SJCRH30 (cell line): ENCODE measurements around the gene CXCL10. TPM values are rescaled to one million over a fixed set of nuclear protein-coding genes. Genes with fewer than 3 reads are reported as not detected.
"Not testable (repeated sequence)": the region's sequence is repeated elsewhere in the genome, so short reads cannot be mapped to it uniquely, and the experiment has no call there.

Experiments
- DNase-seq, 2 experiments: peaks; one replicate each; pipeline ENCODE4 v3.0.0-alpha.2; 2015 to 2020
- H3K27ac ChIP-seq: fragments of 250-450 bp; sonication (Bioruptor Pico); 2 replicates; pipeline ENCODE4 v1.5.1; 2020; ENCODE audit warnings: mild to moderate bottlenecking, moderate library complexity
- H3K27me3 ChIP-seq: fragments of 250-450 bp; sonication (Bioruptor Pico); 2 replicates; pipeline ENCODE4 v1.5.1; 2020; ENCODE audit warnings: mild to moderate bottlenecking, moderate library complexity
- H3K36me3 ChIP-seq: fragments of 250-450 bp; sonication (Bioruptor Pico); 2 replicates; pipeline ENCODE4 v1.5.1; 2020; ENCODE audit warnings: mild to moderate bottlenecking, moderate library complexity
- H3K4me1 ChIP-seq: fragments of 250-450 bp; sonication (Bioruptor Pico); 2 replicates; pipeline ENCODE4 v1.5.1; 2020; ENCODE audit warnings: mild to moderate bottlenecking, moderate library complexity
- H3K4me3 ChIP-seq: fragments of 250-450 bp; sonication (Bioruptor Pico); 2 replicates; pipeline ENCODE4 v1.5.1; 2020; ENCODE audit warnings: mild to moderate bottlenecking, moderate library complexity
- H3K9me3 ChIP-seq: fragments of 250-450 bp; sonication (Bioruptor Pico); replicated peaks from 2 replicates; pipeline ENCODE4 v1.5.1; 2020; ENCODE audit warnings: mild to moderate bottlenecking, moderate library complexity
- total RNA-seq: library from RNA; depleted of rRNA; stranded (reverse); fragments of >200 nt; shearing (Covaris generic); gene quantifications from 2 replicates; pipeline ENCODE4 v1.2.3, GENCODE V29; 2014; rRNA removed

Gene CXCL10
- total RNA-seq, result not detected in 2 replicates

DNA sequence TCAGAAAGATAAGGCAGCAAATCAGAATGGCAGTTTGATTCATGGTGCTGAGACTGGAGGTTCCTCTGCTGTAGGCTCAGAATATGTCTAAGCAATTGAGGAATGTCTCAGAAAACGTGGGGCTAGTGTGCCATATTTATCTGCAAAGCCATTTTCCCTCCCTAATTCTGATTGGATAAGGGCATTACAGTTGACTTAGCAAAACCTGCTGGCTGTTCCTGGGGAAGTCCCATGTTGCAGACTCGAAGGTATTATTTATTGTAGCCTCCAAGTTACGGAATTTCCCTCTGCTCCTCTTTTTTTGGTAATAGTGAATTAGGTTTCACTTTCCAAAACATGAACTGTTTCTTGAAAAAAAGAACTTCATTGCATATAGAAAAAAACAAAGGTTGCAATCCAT lies at the start of gene CXCL10:
TSS of gene CXCL10 (minus strand) at position 109 of the 400 bp plus-strand sequence. CDS start at position 43, 66 bp downstream.
- Histone ChIP-seq H3K27ac (no peak within 1 kb of the TSS), H3K27me3 (no peaks in the 10 kb centered on the region), H3K4me1 (no peaks in the 10 kb centered on the region), H3K9me3 (no peaks in the 10 kb centered on the region), H3K36me3 (no peaks in the 10 kb centered on the region), H3K4me3 (no peak within 1 kb of the TSS)
- DNase-seq, result no peak

DNA sequence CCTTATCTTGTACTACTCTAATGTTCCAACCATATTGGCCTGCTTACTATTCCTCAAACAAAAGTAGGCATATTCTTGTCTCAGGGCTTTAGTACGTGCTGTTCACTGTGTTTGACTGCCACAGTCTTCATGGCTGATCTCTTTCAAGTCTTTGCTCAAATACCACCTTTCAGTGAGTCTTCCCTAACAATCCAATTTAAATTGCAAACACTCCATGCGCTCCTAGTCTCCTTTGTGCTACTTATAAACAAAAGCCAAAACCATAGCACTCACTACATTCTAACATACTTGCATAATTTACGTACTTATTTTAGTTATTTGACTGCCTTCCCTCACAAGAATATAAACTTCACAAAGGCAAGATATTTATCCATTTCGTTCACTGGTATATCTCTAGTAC lies 49.5 kb upstream of the CXCL10 start:
- no peaks in the 10 kb centered on the region; the same call in 1 of the 2 replicates for H3K36me3 ChIP-seq
- DNase-seq, result no peak
- no peak overlapping the region for H3K4me3 ChIP-seq
- no peaks in the 10 kb centered on the region for H3K4me1 ChIP-seq
- H3K9me3 ChIP-seq, result no peaks in the 10 kb centered on the region
- no peak overlapping the region for H3K27ac ChIP-seq
- H3K27me3 ChIP-seq, result no peaks in the 10 kb centered on the region

DNA sequence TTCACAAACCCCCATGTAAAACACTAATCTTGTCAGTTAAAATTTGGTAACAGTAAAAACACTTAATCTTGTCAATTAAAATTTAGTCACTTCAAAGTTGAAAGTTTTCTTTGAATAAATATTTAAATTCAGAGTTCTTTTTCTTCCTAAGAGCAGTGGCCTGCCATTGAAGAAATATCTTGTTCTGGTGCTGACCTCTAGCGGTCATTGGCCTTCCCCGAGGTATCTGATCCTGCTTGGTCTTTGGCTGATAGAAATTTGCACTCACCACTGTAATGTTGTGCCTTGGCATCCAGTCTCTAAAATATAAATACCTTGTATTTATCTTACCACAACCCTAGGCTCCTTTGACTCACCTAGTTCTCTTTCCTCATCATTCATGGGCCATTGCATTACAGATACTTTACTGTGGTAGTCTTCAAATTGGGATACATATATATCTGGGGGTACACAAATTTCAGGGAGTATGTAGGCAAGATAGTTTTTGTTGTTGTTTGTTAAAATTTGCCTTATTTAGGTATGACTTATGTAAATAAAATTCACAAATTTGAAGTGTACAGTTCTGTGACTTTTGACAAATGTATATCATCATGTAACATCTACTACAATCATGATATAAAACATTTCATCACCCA lies 44.5 kb upstream of the CXCL10 start:
- peak; percentile 66 to 87 for DNase-seq
- H3K36me3 ChIP-seq, result no peaks in the 10 kb centered on the region
- H3K27me3 ChIP-seq, result no peaks in the 10 kb centered on the region
- no peaks in the 10 kb centered on the region for H3K9me3 ChIP-seq
- no peak overlapping the region for H3K4me3 ChIP-seq
- H3K4me1 ChIP-seq, result no peaks in the 10 kb centered on the region
- no peak overlapping the region for H3K27ac ChIP-seq

DNA sequence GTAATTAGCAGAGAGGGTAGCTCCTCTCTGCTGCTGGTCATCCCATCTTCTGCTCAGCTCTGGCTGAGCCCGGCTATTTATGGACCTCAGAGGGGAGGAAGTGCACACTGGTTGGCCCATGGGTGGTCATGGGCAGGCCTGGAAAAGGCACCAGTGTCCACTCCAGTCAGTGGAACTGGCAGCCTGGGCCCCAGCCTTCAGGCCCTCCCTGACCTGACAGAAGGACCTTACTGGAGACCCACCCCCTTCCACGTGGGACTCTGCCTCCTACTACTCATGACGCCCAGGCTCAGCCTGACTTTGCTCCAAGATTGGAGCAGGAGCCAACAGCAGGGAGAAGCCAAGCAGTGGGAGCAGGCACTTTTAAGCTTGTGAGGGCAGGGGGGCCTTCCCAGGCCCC lies 43.2 kb upstream of the CXCL10 start:
- DNase-seq, result no peak
- H3K36me3 ChIP-seq, result no peaks in the 10 kb centered on the region
- no peaks in the 10 kb centered on the region for H3K9me3 ChIP-seq

DNA sequence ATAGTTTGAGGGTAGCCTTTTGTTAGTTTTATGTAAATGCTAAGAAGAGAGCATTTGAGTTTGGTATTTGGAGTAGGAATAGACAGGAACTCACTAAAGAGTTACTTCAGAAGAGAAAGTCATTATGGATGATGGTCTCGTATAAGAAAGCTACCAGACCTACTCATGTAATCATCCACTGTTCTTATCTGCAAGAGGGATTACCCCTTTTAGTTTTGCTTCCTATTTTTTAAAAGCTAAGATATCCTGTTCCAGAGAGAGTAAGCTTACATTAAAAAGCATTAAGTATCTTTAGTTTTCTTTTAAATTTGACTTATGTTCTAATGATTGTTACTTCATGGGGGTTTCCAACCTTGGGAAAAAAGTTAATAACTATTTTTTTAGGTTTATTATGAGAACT lies 38.7 kb upstream of the CXCL10 start:
- H3K9me3 ChIP-seq, result 0 out of 2 replicates have a peak, but pooled peaks cover 5% of the 10 kb centered on the region

More for the DNA sequence above, 43.2 kb upstream of the CXCL10 start:
- no peaks in the 10 kb centered on the region for H3K4me1 ChIP-seq
- H3K27me3 ChIP-seq, result no peaks in the 10 kb centered on the region
- no peak overlapping the region for H3K27ac ChIP-seq
- H3K4me3 ChIP-seq, result no peak overlapping the region

DNA sequence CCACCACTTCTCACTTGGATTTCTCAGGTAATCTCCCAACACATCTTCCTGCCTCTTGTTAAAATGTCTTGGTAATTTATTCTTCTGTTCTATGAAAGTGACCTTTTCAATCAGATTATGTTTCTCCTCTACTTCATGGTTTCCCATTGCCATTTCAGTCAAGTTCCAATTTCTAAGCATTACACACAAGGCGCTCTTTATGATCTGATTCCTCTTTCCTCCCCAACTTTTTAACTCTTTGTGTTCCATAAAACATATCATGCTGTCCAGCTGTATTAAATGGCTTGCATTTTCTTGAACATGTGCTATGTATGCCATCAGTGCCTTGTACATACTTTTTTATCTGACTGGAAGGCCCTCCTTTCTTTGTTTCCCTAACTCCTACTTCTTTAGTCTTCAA lies 38.1 kb upstream of the CXCL10 start:
- Histone ChIP-seq H3K27ac (no peak overlapping the region), H3K4me1 (peaks cover 8% of the 10 kb centered on the region), H3K9me3 (0 out of 2 replicates have a peak, but pooled peaks cover 5% of the 10 kb centered on the region), H3K27me3 (no peaks in the 10 kb centered on the region; the same call in 1 of the 2 replicates), H3K36me3 (no peaks in the 10 kb centered on the region), H3K4me3 (no peak overlapping the region)
- DNase-seq, result no peak

More for the DNA sequence above, 38.7 kb upstream of the CXCL10 start:
- DNase-seq, result no peak
- Histone ChIP-seq H3K27ac (no peak overlapping the region), H3K4me1 (peaks cover 8% of the 10 kb centered on the region), H3K27me3 (no peaks in the 10 kb centered on the region; the same call in 1 of the 2 replicates), H3K36me3 (no peaks in the 10 kb centered on the region), H3K4me3 (no peak overlapping the region)

DNA sequence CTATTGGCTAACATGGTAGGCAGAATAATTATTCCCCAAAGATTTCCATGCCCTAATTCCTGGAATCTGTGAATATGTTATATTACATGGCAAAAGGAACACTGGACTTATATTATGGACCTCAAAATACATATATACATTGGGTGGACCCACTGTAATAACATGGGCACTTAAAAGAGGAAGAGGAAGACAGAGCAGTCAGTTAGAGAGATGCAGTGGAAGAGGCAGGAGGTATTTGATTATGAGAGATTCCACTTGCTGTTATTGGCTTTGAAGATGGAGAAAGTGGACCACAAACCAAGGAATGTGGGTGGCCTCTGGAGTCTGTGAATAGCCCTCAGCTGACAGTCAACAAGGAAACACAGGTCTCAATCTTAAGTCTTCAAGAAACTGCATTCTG lies 37.2 kb upstream of the CXCL10 start:
- Histone ChIP-seq H3K36me3 (no peaks in the 10 kb centered on the region), H3K27me3 (no peaks in the 10 kb centered on the region; the same call in 1 of the 2 replicates), H3K4me3 (no peak overlapping the region), H3K4me1 (peaks cover 8% of the 10 kb centered on the region), H3K9me3 (0 out of 2 replicates have a peak, but pooled peaks cover 5% of the 10 kb centered on the region), H3K27ac (no peak overlapping the region)
- no peak for DNase-seq

DNA sequence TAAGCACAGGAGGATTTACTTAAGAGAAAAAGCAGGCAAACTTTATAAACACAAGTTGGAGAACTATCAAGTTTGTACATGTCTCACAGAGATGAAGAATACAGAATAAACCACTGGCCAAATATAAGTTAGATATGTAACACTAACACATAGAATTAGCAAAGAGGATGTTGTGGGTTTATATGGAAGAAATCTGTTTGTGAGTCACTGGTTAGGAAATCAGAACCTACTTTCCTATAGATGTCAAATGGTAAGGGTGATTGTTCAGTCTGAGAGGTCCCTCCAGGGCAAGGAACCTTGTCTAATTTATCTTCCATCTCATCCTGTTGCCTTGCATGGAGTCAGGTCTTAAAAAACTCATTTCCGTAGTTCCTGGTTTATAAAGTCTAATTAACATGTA lies 36.5 kb upstream of the CXCL10 start:
- Histone ChIP-seq H3K27me3 (no peaks in the 10 kb centered on the region; the same call in 1 of the 2 replicates), H3K4me3 (no peak overlapping the region), H3K27ac (no peak overlapping the region), H3K36me3 (no peaks in the 10 kb centered on the region), H3K4me1 (peaks cover 9% of the 10 kb centered on the region), H3K9me3 (0 out of 2 replicates have a peak, but pooled peaks cover 5% of the 10 kb centered on the region)
- no peak for DNase-seq

DNA sequence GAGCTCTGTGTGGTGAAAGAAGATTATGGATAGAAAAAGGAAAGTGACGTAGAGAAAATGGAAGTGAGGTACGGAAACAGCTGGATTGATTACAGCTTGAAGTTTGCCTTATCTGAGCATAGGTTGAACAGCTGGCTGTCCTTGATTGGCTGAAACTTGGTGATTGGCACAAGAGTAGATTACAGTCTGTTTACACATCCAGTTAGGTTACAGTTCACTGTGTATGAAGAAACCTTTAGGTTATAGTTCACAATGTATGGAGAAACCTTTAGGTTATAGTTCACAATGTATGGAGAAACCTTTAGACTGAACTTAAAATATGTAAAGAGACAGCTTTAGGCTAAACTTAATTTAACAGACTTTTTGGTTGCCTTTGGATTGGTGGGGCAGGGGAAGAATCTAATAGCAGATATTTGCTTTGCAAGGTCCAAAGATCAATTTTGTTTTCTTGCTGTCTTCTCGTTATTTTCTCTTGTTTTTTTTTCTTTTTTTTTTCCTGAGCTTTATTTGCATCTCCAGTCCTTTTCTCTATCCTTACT lies 35.7 kb upstream of the CXCL10 start:
- Histone ChIP-seq H3K27ac (no peak overlapping the region), H3K27me3 (no peaks in the 10 kb centered on the region; the same call in 1 of the 2 replicates), H3K36me3 (no peaks in the 10 kb centered on the region), H3K4me1 (peaks cover 17% of the 10 kb centered on the region), H3K4me3 (no peak overlapping the region), H3K9me3 (0 out of 2 replicates have a peak, but pooled peaks cover 5% of the 10 kb centered on the region)
- peak; percentile 13 to 62 for DNase-seq

DNA sequence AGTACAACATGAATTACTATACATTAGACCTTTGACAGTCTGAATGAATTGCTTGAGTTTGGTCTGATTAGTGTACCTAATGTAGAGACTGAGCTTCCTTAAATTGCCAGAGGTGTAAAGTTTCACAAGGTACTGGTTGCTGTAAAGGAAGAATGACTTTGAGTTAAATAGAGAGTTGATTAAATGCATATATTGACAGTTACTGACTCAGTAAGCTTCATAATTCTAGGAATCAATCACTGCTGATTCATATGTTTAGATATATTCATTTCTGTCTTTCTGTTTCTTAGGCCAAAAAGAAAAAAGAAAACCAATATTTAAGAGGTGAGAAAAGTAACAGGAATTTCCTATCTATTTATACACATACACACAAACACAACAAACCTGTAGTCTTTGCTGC lies 35.0 kb upstream of the CXCL10 start:
- Histone ChIP-seq H3K27ac (no peak overlapping the region), H3K4me3 (no peak overlapping the region), H3K27me3 (no peaks in the 10 kb centered on the region; the same call in 1 of the 2 replicates), H3K9me3 (0 out of 2 replicates have a peak, but pooled peaks cover 5% of the 10 kb centered on the region), H3K4me1 (peaks cover 20% of the 10 kb centered on the region), H3K36me3 (no peaks in the 10 kb centered on the region)
- no peak for DNase-seq

DNA sequence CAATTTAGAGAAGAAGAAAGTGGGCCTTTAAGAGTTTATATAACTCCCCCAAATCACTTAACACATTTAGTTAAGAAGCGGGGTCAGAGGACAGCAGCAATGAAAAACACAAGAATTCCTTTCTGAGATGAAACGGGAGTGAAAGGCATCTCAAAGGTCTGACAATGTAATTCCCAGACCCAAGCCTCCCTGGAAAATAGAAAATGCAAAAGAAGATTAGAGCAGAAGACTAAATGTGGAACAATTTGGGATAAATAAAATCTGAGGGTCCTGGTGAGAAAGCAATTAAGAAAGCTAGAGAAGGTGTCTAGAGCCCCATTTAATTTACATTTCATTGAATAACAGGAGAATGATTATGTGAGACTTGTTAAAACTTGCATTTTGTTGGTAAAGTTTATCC lies 32.1 kb upstream of the CXCL10 start:
- Histone ChIP-seq H3K4me3 (no peak overlapping the region), H3K36me3 (no peaks in the 10 kb centered on the region), H3K9me3 (0 out of 2 replicates have a peak, but pooled peaks cover 5% of the 10 kb centered on the region), H3K27ac (no peak overlapping the region), H3K27me3 (no peaks in the 10 kb centered on the region; the same call in 1 of the 2 replicates), H3K4me1 (peaks cover 24% of the 10 kb centered on the region)
- DNase-seq, result no peak

DNA sequence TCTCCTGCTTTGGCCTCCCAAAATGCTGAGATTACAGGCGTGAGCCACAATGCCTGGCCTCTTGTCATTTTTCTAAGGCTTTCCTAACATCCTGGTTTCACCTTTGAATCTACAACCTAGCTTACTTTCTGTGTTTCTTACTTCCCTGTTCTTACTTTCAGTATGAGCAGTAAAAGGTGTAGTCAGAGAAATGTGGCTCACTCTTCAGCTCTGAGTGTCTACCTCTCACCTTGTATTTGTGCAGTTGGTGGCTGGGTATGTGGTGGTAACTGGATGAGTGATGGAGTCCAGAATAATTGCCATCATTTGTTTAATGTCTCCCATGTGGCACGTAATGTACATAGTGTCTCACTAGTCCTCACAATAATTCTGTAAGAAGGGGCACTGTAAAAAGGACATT lies 31.7 kb upstream of the CXCL10 start:
- DNase-seq, result no peak
- Histone ChIP-seq H3K27ac (no peak overlapping the region), H3K4me3 (no peak overlapping the region), H3K9me3 (0 out of 2 replicates have a peak, but pooled peaks cover 5% of the 10 kb centered on the region), H3K36me3 (no peaks in the 10 kb centered on the region), H3K27me3 (no peaks in the 10 kb centered on the region; the same call in 1 of the 2 replicates), H3K4me1 (peaks cover 24% of the 10 kb centered on the region)

DNA sequence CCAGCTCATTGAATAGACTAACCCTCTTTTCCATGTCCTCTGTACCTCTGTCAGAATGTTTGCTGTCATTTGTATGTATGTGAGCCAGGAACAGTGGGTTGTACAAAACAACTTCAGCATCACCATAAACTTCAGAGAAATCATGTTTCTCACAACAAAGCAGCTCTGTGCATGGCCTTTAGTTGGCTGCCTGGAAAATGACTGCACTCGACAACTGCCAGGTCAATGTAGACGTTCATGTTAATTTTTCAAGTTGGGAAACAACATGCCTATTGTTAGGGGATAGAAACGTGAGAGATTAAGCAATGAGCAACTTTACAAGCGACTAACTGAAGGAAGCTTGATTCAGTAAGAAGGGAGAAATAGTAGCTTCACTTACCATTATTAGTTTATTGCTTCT lies 30.4 kb upstream of the CXCL10 start:
- Histone ChIP-seq H3K4me1 (peaks cover 20% of the 10 kb centered on the region), H3K9me3 (no peaks in the 10 kb centered on the region), H3K4me3 (peak overlapping the region; percentile 31), H3K27me3 (no peaks in the 10 kb centered on the region), H3K27ac (peak overlapping the region; percentile 75), H3K36me3 (no peaks in the 10 kb centered on the region)
- peak; percentile 72 to 93 for DNase-seq

DNA sequence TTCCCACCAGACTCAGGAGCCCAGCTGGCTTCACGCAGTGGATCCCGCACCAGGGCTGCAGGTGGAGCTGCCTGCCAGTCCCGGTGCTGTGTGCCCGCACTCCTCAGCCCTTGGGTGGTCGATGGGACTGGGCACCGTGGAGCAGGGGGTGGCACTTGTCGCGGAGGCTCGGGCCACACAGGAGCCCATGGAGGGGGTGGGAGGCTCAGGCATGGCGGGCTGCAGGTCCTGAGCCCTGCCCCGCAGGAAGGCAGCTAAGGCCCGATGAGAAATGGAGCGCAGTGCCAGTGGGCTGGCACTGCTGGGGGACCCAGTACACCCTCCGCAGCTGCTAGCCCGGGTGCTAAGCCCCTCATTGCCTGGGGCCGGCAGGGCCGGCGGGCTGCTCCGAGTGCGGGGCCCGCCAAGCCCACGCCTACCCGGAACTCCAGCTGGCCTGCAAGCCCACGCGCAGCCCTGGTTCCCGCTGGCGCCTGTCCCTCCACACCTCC lies 27.3 kb upstream of the CXCL10 start:
- H3K36me3 ChIP-seq, H3K4me3 ChIP-seq, H3K27ac ChIP-seq, H3K27me3 ChIP-seq, H3K9me3 ChIP-seq, DNase-seq: not testable (repeated sequence)
- peaks cover 16% of the 10 kb centered on the region for H3K4me1 ChIP-seq

DNA sequence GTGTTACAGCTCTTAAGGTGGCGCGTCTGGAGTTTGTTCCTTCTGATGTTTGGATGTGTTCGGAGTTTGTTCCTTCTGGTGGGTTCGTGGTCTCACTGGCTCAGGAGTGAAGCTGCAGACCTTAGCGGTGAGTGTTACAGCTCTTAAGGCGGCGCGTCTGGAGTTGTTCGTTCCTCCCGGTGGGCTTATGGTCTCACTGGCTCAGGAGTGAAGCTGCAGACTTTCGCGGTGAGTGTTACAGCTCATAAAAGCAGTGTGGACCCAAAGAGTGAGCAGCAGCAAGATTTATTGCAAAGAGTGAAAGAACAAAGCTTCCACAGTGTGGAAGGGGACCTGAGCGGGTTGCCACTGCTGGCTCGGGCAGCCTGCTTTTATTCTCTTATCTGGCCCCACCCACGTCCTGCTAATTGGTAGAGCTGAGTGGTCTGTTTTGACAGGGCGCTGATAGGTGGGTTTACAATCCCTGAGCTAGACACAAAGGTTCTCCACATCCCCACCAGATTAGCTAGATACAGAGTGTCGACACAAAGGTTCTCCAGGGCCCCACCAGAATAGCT lies 26.6 kb upstream of the CXCL10 start:
- not testable (repeated sequence) for H3K36me3 ChIP-seq, H3K27me3 ChIP-seq, H3K4me3 ChIP-seq, DNase-seq, H3K9me3 ChIP-seq, H3K27ac ChIP-seq
- H3K4me1 ChIP-seq, result peaks cover 16% of the 10 kb centered on the region
